Lower leg skin (tissue), 3 donors: ENCODE results near the gene ERC1.

ENCODE experiments used
- POLR2A ChIP-seq, 2 donors: fragments of 450-650 bp; IDR thresholded peaks; one replicate each; pipeline ENCODE4 v1.6.1; 2016 to 2017; ENCODE audit warnings: antibody characterized with exemption in 2 of 2, mild to moderate bottlenecking in 1 of 2, moderate library complexity in 1 of 2
- TF ChIP-seq, protein P1 (sequence below), 3 donors: fragments of 450-650 bp; IDR thresholded peaks; one replicate each; pipeline ENCODE4 v1.5.1; 2016; ENCODE audit warnings: antibody characterized with exemption in 3 of 3, mild to moderate bottlenecking in 3 of 3, moderate library complexity in 2 of 3

DNA sequence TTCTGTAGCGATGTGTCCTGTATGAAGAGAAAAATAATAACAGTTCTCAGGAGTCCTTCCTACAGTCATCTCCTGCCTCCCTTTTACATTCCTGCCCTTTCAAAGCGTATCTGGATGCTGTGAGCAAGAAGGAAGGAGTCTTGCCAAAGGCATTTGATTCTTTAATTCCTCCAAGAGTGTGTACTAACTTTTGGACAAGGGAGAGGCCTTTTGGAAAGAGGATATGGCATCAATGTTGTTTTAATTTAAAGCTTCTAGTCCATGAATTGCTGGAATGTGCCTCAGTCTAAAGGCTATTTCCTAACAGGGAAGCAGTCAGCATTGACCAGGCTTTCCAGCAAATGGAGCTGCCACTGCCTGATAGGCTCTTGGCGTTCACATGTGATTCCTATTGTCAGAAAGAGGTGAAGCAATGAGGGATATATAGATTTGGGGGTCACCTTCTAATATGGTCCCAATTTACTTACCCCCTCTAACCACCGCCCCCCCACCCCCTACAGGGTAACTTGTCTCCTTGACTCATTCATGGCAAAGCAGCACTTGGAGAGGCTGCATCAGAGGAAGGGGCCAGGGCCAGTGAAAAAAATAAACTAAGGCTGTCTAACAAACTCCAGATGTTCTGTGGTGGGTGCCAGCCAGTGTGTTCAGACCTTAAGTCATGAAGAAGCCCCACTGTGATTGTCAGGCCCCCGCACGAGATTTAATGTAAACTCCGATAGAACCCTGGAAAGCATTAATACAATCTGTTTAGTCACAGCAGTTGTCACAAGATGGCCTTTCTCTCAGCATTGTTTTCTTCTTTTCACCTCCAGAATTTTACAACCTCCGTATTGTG lies 383.1 kb downstream of the ERC1 start:
- TF ChIP-seq POLR2A (IDR thresholded peaks at IDR 0.05), result no peak
- TF ChIP-seq, protein P1, sequence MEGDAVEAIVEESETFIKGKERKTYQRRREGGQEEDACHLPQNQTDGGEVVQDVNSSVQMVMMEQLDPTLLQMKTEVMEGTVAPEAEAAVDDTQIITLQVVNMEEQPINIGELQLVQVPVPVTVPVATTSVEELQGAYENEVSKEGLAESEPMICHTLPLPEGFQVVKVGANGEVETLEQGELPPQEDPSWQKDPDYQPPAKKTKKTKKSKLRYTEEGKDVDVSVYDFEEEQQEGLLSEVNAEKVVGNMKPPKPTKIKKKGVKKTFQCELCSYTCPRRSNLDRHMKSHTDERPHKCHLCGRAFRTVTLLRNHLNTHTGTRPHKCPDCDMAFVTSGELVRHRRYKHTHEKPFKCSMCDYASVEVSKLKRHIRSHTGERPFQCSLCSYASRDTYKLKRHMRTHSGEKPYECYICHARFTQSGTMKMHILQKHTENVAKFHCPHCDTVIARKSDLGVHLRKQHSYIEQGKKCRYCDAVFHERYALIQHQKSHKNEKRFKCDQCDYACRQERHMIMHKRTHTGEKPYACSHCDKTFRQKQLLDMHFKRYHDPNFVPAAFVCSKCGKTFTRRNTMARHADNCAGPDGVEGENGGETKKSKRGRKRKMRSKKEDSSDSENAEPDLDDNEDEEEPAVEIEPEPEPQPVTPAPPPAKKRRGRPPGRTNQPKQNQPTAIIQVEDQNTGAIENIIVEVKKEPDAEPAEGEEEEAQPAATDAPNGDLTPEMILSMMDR (IDR thresholded peaks at IDR 0.05), result no peak
